HG02870 (cell line): Measurements from ENCODE around the gene FLAD1.

ENCODE experiments used
- ATAC-seq: cut with Tn5 transposase; IDR thresholded peaks from one replicate; pipeline ENCODE4 v1.9.1; 2021; ENCODE audit warnings: mild to moderate bottlenecking, moderate library complexity; ENCODE audit not compliant: unreplicated experiment

Gene FLAD1

GRCh38 chr1:155014709-155015508 is 31.8 kb downstream of the FLAD1 start:
- ATAC-seq = no peak

DNA sequence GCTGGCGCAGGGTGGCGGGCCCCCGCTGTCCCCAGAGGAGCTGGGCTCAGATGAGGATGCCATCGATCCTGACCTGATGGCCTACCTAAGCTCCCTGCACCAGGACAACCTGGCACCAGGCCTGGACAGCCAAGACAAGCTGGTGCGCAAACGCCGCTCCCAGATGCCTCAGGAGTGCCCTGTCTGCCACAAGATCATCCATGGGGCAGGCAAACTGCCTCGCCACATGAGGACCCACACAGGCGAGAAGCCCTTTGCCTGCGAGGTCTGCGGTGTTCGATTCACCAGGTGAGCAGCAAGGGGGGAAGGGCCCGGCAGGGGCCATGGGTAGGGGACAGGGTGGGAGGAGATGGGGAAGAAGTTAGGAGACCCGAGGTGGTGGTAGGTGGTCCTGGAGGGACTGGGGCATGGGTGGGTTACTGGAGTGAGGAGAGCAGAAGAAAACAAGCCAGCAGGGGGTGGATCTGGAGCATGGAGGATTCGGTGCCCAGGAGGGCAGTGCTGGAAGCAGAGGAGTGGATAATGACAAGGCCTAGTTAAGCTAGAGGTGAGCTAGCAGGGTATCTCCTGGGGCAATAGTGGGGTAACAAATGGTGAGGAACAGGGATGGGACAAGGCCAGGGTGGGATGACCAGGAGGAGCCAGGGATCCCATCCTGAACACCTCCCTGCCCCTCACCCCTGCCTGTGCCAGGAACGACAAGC is 32.5 kb downstream of the FLAD1 start:
- no peak for ATAC-seq

- ATAC-seq = no peak
These were observed 33.2 kb downstream of the FLAD1 start for GRCh38 chr1:155016231-155016831.

DNA sequence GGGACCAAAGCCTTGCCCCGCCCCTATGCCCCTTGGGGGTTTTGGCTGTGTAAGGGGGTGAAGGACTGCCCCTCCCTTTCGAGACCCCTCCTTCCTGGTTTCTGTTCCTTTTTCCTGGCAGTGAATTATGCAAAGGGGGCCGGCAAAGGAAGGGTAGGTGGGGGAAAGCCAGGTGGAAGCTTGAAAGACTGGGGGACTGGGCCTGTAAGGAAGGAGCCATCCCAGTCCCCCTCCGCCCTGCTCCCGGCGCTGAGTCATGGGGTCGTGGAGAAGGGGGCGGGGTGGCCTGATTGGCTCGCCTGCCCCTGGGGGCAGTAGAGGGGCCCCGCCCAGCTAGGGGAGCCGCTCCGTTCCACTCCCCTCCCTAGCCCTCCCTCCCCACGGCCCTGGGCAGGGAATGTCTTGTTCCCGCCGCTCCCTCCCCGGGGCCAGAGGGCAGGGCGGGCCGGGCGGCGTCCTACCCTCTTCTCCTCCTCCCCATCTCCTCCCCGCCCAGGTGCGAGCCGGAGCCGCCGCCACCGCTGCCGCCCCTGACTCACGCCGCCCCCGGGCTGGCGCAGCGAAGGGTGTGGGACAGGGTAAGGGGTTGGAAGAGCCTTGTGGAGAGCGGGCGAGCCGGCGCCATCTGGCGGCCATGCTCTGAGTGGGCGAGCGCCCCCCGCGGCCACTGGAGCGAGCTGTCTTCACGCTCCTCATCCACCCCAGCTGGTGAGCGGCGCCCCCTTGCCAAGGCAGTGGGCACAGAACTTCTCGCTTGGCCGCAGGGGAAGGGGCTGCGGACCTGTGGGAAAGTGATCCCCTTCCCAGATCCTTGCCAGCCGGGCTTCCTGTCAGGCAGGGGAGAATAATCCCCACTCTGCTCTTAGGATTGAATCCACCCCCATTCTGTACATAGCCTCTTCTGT is 34.1 kb downstream of the FLAD1 start:
- peak; percentile 74 for ATAC-seq

DNA sequence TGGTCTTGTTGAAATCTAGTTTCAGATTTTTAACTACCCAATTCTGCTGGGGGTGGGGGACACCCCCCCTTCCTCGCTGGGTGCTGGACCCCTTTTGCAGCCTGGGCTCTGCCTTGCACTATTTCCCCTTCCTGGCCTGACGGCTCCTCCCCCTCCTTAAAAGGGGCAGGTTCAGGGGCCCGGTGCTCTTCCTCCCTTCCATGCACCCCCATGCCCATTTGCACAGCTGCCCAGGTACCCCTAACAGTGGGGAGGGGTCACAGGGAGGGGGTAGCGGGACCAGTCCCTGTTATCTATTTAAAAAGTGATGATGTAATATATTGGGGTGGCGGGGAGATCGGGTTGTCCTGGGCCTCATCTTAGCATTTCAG is 34.8 kb downstream of the FLAD1 start:
- peak; percentile 23 for ATAC-seq

DNA sequence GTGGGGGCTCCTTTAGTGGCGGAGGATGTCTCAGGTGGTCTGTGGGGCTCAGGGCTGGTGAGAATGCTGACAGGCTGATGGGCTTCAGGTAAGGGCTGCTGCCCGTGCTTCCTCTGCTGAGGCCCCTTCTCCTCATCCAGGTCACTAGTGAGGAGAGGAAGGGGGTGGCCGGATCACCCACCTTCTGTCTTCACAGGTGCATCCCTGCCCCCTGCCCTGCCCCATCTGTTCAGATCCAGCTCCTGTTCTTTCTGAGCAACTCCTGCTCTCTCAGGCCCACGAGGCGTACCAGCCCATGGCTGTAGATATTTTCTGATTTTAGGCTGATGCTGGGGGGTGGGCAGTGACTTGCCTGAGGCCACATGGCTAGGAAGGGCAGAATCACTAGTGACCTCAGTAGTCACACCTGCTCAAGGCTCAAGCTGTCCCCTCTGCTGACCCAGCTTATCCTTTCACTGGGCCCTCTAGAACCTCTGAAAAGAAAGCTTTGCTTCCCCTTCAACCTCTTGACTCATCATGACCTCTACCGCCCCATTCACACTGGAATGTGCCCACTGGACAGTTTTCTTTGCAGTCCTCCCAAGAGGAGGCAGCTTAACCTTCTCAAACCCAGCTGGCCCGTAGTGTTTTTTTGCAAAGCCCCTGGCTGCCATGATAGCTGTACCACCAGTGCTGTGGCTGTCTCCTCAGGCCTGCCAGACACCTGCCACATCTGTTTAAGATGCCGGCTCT is 35.6 kb downstream of the FLAD1 start:
- ATAC-seq = no peak

DNA sequence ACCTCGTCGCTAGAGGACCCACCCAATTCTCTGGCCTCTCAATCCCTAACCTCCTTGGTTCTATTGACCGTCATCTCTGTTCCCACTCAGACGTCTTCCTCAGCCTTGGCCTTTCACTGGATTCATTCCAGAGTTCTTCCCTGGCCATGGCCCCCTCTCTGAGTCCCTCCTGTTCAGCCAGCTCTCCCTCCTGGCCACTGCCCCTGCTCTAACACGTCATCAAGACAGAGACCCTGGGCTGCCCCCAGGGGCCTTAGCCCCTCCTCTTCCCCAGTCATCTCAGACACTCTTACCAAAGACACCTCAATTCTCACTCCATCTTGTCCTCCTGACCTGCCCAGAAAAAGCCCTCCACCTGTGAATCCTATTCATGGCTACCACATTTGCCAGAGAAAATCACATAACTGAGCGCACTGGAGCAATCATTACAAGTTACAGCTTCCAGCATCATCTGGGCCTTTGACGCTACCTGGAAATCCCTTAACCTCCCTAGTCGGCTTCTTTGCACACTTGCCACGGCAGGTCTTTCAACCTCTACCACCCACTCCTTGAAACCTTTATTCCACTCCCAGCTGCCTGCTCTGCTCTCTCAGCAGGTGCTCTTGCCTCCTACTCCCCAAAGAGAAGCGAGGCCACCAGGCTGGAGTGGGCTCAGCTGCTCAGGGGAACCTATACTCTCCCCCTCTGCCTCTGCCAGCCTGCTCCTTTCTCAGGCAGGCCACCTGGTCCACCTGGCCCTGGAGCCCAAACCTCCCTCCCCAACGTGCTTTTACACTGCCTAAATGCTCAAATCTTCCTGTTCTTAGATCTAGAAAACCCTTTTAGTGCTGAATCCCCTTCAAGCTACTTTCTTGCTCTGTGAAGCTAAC is 36.5 kb downstream of the FLAD1 start:
- no peak for ATAC-seq

- no peak for ATAC-seq
These were observed 39.2 kb downstream of the FLAD1 start for GRCh38 chr1:155022136-155022926.

- no peak for ATAC-seq
These were observed 39.7 kb downstream of the FLAD1 start for GRCh38 chr1:155022927-155023236.

DNA sequence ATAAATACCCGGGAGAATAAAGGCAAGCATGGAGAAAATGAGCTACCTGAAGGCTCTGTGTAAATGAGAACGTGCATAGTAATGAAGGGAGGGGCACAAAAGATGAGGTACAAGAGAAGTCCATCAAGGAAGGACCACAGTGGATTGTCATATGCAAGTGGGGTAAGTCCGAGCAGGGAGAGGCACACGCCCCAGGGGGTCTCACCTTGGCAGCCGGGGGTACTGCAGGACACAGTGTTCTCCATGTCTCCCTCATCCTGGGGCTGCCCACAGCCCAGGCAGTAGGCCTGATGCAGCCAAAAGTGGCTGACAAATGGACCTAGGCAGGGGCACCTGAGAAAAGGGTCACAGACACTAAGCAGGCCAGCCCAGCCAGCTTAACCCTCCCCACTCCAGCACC is 40.5 kb downstream of the FLAD1 start:
- no peak for ATAC-seq

- ATAC-seq = no peak
These were observed 41.2 kb downstream of the FLAD1 start for GRCh38 chr1:155024315-155024714.

DNA sequence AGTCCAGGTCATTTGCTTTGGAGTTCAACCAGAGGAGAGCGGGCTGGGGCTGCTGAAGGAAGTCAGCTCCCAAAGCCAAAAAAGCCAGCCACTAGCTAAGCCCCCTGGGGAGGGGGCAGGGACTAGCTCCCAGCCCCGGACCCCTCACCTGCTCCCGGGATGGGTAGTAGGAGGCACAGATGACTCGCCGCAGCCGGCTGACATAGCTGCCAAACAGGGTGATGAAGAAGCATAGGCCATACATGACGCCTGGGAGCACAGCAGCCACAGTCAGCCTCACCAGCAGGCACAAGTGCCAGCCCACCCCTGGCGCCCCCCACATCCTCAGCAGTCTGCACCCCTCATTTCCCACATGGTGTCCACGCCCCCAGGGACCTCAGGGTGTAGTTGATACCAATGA is 43.0 kb downstream of the FLAD1 start:
- ATAC-seq = no peak

GRCh38 chr1:155026588-155026987 is 43.4 kb downstream of the FLAD1 start:
- ATAC-seq = no peak

DNA sequence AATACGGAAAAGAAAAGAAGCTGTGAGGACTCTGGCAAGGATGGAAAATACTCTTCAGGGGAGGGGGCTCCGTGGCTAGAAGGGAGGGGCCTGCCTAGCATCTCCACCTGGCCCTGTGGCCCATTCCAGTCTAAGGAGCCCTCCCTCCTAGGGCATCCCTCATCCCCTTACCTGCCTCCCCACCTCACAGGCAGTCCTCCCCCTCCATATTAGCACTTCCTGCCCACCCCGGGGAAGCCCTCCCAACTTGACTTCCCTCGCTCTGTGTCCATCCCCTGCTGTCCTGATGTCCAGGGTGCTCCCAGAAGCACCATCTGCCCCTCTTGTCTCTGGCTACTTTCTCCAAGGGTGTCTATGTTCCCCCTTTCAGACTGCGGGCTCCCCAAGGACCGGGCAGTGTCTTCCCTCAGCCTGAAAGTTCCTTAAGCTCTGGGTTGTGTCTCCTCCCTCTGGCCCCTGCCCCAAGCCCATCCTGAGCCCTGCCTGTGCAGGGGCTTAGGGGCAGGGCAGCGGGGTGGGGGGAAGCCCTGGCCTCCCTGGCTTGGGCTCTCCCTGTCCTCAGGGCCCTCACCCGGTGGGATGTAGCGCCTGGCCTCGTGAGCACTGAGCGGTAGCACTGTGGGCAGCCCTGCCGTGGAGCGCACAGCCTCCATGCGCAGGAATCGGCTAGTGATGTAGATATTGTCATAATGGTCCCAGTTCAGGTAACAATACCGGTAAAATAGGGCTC is 46.5 kb downstream of the FLAD1 start:
- no peak for ATAC-seq

GRCh38 chr1:155030243-155030795 is 47.2 kb downstream of the FLAD1 start:
- no peak for ATAC-seq

DNA sequence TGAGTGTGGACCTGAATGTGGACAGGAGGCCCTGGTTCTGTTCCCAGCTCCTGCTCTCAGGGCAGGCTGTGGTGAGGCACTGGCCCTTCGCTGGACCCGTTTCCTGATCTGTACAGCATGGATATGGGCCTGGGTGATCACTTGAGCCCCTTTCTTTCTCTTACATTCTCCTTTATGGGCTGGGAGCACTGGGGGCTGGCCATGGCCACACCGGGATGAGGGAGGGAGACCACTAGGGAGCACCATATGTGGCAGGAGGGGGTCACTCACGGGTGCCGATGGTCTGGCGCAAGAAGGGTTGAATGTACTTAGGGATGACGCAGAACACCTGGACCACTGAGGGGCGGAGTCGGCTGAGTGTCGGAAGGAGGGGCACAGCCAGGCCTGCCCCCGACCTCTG is 47.8 kb downstream of the FLAD1 start:
- ATAC-seq = no peak

- ATAC-seq = no peak
These were observed 49.7 kb downstream of the FLAD1 start for GRCh38 chr1:155032886-155033285.

- no peak for ATAC-seq
These were observed 50.4 kb downstream of the FLAD1 start, which contains the start of the genes DCST1 and DCST2 for GRCh38 chr1:155033524-155033923. Gene DCST1, plus strand, starts transcription at chr1:155033824. Its CDS starts 213 bp downstream, at chr1:155034037. Gene DCST2, minus strand, starts transcription at chr1:155033781. Its CDS starts 80 bp downstream, at chr1:155033701.
